Measurements from ENCODE around the gene EFTUD2. TPM values are rescaled to one million over a fixed set of nuclear protein-coding genes. Genes with fewer than 3 reads are reported as not detected.
"Not testable (repeated sequence)": the region's sequence is repeated elsewhere in the genome, so short reads cannot be mapped to it uniquely, and the experiment has no call there.

EFTUD2 gene
- total RNA-seq, 6 experiments from 2014 or later, result 117 to 129 (median 122) TPM

GRCh38 chr17:44827863-44828262 is 71.4 kb downstream of the EFTUD2 start:
- H3K27ac Mint-ChIP-seq, result peak overlapping the region; percentile 85
- peaks cover 21% of the 10 kb centered on the region for H3K36me3 Mint-ChIP-seq (ENCODE audit: low read depth)
- H3K4me3 Mint-ChIP-seq, result peak overlapping the region; percentile 94

DNA sequence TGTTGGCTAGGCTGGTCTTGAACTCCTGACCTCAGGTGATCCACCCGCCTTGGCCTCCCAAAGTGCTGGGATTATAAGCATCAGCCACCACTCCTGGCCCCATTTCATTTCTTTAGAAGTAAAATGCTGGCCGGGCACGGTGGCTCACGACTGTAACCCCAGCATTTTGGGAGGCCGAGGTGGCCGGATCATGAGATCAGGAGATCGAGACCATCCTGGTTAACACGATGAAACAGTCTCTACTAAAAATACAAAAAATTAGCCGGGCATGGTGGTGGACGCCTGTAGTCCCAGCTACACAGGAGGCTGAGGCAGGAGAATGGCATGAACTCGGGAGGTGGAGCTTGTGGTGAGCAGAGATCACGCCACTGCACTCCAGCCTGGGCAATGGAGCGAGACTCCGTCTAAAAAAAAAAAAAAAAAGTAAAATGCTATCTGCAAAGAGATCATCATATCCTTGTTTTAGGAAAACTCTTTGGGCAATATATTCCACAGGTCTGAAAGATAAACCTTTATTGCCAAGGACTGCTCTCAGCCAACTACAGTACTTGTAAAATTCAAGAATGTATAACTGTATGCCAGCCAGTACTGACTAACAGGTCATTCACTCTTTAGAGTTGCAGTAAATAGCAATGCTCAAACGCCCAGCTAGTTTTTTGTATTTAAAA is 73.0 kb downstream of the EFTUD2 start:
- Mint-ChIP-seq H3K9me3 (no peaks in the 10 kb centered on the region), H3K36me3 (ENCODE audit: low read depth) (peaks cover 21% of the 10 kb centered on the region), H3K27ac (no peak overlapping the region), H3K27me3 (ENCODE audit: insufficient read depth) (peaks cover 3% of the 10 kb centered on the region), H3K4me3 (peak overlapping the region; percentile 32; the same call in 1 of the 2 replicates), H3K4me1 (ENCODE audit: low read depth) (peaks cover 49% of the 10 kb centered on the region)
- DNase-seq, result peak; percentile 25
- no peak for TF ChIP-seq CTCF (IDR thresholded peaks at IDR 0.05)

More at GRCh38 chr17:44827863-44828262, 71.4 kb downstream of the EFTUD2 start:
- H3K27me3 Mint-ChIP-seq (ENCODE audit: insufficient read depth), result peaks cover 3% of the 10 kb centered on the region
- no peak for DNase-seq
- H3K4me1 Mint-ChIP-seq (ENCODE audit: low read depth), result peaks cover 44% of the 10 kb centered on the region
- no peaks in the 10 kb centered on the region for H3K9me3 Mint-ChIP-seq
- TF ChIP-seq CTCF (IDR thresholded peaks at IDR 0.05), result no peak

DNA sequence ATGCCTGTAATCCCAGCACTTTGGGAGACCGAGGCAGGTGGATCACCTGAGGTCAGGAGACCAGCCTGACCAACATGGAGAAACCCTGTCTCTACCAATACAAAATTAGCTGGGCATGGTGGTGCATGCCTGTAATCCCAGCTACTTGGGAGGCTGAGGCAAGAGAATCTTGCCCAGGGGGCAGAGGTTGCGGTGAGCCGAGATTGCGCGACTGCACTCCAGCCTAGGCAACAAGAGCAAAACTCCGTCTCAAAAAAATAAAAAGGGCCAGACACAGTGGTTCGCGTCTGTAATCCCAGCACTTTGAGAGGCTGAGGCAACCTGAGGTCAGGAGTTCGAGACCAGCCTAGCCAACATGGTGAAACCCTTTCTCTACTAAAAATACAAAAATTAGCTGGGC is 74.0 kb downstream of the EFTUD2 start:
- not testable (repeated sequence) for DNase-seq; H3K9me3 Mint-ChIP-seq; H3K27ac Mint-ChIP-seq; H3K4me3 Mint-ChIP-seq; H3K27me3 Mint-ChIP-seq (ENCODE audit: insufficient read depth)
- H3K4me1 Mint-ChIP-seq (ENCODE audit: low read depth), result peaks cover 50% of the 10 kb centered on the region
- H3K36me3 Mint-ChIP-seq (ENCODE audit: low read depth), result peaks cover 21% of the 10 kb centered on the region

DNA sequence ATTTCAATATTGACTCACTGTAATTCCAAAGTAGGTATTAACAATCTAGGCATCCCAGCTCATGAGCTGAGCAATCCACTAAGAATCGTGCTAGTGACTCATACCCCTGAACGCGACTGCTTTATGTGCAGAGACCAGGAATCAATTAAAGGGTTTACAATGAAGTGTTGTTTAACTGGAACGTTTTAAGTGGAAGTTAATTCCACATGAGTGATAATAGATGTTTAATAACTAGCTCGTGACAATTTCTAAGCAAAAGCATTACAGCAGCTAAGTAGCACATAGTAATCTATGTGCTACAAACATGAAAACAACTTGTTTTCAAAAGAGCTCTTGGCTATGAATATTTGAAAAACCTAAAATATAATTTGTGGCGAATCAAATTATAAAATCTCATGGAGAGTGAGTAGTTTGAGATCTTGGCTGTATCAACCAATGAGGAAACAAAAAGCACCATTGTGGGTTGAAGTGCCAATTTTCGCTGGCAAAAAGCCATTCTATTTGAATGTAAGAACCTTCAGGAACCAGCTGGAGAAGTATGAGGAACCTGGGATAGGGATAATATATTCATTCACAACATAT is 78.5 kb downstream of the EFTUD2 start:
- peaks cover 56% of the 10 kb centered on the region for H3K4me1 Mint-ChIP-seq (ENCODE audit: low read depth)
- H3K4me3 Mint-ChIP-seq, result peak overlapping the region; percentile 79
- H3K36me3 Mint-ChIP-seq (ENCODE audit: low read depth), result peaks cover 10% of the 10 kb centered on the region; the same call in 1 of the 2 replicates
- no peaks in the 10 kb centered on the region; the same call in 1 of the 2 replicates for H3K27me3 Mint-ChIP-seq (ENCODE audit: insufficient read depth)
- peak; percentile 89 for DNase-seq
- H3K27ac Mint-ChIP-seq, result peak overlapping the region; percentile 86
- H3K9me3 Mint-ChIP-seq, result no peaks in the 10 kb centered on the region
- no peak for TF ChIP-seq CTCF (IDR thresholded peaks at IDR 0.05)

DNA sequence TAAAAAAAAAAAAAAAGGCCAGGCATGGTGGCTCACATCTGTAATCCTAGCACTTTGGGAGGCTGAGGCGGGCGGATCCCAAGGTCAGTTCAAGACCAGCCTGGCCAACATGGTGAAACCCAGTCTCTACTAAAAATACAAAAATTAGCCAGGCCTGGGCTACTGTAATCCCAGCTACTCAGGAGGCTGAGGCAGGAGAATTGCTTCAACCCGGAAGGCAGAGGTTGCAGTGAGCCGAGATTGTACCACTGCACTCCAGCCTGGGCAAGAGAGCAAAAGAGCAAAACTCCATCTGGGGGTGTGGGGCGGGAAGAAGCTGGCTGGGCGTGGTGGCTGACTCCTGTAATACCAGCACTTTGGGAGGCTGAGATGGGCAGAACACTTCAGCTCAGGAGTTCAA is 80.7 kb downstream of the EFTUD2 start:
- peak overlapping the region; percentile 62 for H3K27ac Mint-ChIP-seq
- H3K27me3 Mint-ChIP-seq (ENCODE audit: insufficient read depth); H3K4me3 Mint-ChIP-seq; H3K36me3 Mint-ChIP-seq (ENCODE audit: low read depth); H3K9me3 Mint-ChIP-seq; DNase-seq: not testable (repeated sequence)
- H3K4me1 Mint-ChIP-seq (ENCODE audit: low read depth), result peaks cover 66% of the 10 kb centered on the region

DNA sequence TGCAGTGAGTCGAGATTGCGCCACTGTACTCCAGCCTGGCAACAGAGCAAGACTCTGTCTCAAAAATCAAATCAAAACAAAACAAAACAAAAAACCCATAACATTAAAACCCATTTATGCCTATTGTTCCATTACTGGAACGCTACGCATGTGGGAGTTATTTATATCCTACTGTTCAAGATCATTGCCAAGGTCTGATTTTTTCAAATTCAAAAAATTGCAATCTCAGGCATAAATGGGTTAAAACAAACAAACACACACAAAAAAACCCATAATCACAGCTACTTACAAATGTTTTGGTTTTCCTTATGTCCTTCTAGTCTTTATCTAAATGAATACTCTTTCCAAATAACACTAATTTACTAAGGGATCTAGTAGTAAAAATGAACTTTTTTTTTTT is 87.0 kb downstream of the EFTUD2 start:
- no peak for TF ChIP-seq CTCF (IDR thresholded peaks at IDR 0.05)
- DNase-seq, result no peak
- Mint-ChIP-seq H3K36me3 (ENCODE audit: low read depth) (no peaks in the 10 kb centered on the region; the same call in 1 of the 2 replicates), H3K4me3 (no peak overlapping the region), H3K27ac (no peak overlapping the region), H3K9me3 (no peaks in the 10 kb centered on the region), H3K4me1 (ENCODE audit: low read depth) (peaks cover 52% of the 10 kb centered on the region), H3K27me3 (ENCODE audit: insufficient read depth) (no peaks in the 10 kb centered on the region)

DNA sequence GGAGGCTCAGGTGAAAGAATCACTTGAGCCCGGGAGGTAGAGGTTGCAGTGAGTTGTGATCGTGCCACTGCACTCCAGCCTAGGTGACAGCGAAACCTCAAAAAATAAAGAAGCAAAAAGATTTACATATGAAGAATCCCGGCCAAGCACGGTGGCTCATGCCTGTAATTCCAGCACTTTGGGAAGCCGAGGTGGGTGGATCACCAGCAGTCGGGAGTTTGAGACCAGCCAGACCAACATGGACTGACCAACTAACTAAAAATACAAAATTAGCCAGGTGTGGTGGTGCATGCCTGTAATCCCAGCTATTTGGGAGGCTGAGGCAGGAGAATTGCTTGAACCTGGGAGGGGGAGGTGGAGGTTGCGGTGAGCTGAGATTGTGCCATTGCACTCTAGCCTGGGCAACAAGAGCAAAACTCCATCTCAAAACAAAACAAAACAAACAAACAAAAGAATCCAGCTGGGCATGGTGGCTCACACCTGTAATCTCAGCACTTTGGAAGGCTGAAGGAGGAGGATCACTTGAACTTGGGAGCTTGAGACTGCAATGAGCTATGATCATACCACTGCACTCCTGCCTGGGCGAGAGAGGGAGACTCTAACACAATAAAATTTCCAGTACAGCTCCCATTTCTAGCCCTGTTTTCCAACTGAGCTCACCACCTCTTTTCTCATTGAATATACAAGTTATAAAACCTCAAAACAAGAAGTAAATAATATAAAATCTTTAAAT is 90.4 kb downstream of the EFTUD2 start:
- not testable (repeated sequence) for H3K9me3 Mint-ChIP-seq; H3K4me3 Mint-ChIP-seq; H3K27me3 Mint-ChIP-seq (ENCODE audit: insufficient read depth); H3K27ac Mint-ChIP-seq; DNase-seq
- H3K4me1 Mint-ChIP-seq (ENCODE audit: low read depth), result peaks cover 52% of the 10 kb centered on the region
- peaks cover 16% of the 10 kb centered on the region for H3K36me3 Mint-ChIP-seq (ENCODE audit: low read depth)

Data from HFFc6 (cell line).